ENCODE measurements around the gene NOB1. TPM values are rescaled to one million over a fixed set of nuclear protein-coding genes. Genes with fewer than 3 reads are reported as not detected.

NOB1 gene
- total and polyA plus RNA-seq, 2 experiments from 2014 or later, result 41.4 to 56.6 TPM

DNA sequence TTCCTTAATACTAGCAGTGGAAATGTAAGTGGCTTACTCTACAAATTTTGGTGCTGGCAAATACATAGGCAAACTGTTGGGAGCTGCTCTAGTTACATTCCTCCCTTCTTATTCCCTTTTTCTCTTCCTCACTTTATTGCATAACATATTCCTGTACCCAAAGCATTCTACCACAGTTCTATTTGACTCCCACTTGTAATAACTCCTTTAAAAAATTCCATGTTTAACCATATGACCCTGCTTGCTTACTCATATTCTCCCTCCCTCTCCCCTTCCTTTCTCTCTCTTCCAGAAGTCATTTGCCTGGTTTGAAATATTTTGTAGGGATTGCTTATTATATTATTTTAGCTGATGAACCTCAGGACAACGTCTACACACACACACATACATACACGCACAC is 51.1 kb downstream of the NOB1 start (continued):
- TF ChIP-seq, protein P1, sequence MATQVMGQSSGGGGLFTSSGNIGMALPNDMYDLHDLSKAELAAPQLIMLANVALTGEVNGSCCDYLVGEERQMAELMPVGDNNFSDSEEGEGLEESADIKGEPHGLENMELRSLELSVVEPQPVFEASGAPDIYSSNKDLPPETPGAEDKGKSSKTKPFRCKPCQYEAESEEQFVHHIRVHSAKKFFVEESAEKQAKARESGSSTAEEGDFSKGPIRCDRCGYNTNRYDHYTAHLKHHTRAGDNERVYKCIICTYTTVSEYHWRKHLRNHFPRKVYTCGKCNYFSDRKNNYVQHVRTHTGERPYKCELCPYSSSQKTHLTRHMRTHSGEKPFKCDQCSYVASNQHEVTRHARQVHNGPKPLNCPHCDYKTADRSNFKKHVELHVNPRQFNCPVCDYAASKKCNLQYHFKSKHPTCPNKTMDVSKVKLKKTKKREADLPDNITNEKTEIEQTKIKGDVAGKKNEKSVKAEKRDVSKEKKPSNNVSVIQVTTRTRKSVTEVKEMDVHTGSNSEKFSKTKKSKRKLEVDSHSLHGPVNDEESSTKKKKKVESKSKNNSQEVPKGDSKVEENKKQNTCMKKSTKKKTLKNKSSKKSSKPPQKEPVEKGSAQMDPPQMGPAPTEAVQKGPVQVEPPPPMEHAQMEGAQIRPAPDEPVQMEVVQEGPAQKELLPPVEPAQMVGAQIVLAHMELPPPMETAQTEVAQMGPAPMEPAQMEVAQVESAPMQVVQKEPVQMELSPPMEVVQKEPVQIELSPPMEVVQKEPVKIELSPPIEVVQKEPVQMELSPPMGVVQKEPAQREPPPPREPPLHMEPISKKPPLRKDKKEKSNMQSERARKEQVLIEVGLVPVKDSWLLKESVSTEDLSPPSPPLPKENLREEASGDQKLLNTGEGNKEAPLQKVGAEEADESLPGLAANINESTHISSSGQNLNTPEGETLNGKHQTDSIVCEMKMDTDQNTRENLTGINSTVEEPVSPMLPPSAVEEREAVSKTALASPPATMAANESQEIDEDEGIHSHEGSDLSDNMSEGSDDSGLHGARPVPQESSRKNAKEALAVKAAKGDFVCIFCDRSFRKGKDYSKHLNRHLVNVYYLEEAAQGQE (IDR thresholded peaks at IDR 0.05; ENCODE audit: unreplicated experiment), result no peak
- TF ChIP-seq, protein P2, sequence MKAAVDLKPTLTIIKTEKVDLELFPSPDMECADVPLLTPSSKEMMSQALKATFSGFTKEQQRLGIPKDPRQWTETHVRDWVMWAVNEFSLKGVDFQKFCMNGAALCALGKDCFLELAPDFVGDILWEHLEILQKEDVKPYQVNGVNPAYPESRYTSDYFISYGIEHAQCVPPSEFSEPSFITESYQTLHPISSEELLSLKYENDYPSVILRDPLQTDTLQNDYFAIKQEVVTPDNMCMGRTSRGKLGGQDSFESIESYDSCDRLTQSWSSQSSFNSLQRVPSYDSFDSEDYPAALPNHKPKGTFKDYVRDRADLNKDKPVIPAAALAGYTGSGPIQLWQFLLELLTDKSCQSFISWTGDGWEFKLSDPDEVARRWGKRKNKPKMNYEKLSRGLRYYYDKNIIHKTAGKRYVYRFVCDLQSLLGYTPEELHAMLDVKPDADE (IDR thresholded peaks at IDR 0.05), result no peak
- no peak for TF ChIP-seq NANOG (IDR thresholded peaks at IDR 0.05; ENCODE audit: borderline replicate concordance)
- TF ChIP-seq EZH2phosphoT487 (IDR thresholded peaks at IDR 0.05; ENCODE audit: unreplicated experiment), result no peak
- TF ChIP-seq EZH2 (IDR thresholded peaks at IDR 0.05; ENCODE audit: low read depth, unreplicated experiment), result no peak

GRCh38 chr16:69701866-69702265 is 52.9 kb downstream of the NOB1 start:
- Histone ChIP-seq H3K27ac (ENCODE audit: low read depth) (no peak overlapping the region), H3K9me2 (ENCODE audit: insufficient read depth) (no peaks in the 10 kb centered on the region), H3K4me2 (no peak overlapping the region), H3F3A (replicated peaks; ENCODE audit: low read depth) (no peaks in the 10 kb centered on the region), H3K4me1 (ENCODE audit: insufficient read depth) (peaks cover 7% of the 10 kb centered on the region; the same call in 1 of the 2 replicates), H3K27me3 (ENCODE audit: insufficient read depth) (no peaks in the 10 kb centered on the region), H3K79me2 (replicated peaks; ENCODE audit: insufficient read depth) (no peaks in the 10 kb centered on the region), H4K20me1 (replicated peaks; ENCODE audit: insufficient read depth) (no peaks in the 10 kb centered on the region), H3K36me3 (ENCODE audit: insufficient read depth) (no peaks in the 10 kb centered on the region), H3K4me3 (no peak overlapping the region), H2AFZ (no peak overlapping the region)
- ATAC-seq (no peak), DNase-seq (ENCODE audit: low spot score) (no peak)
- peaks cover 6% of the 10 kb centered on the region; the same call in 2 of the 3 replicates for H3K4me1 Mint-ChIP-seq
- no peaks in the 10 kb centered on the region for H3K9me3 Mint-ChIP-seq
- H3K4me3 Mint-ChIP-seq, result no peak overlapping the region
- no peaks in the 10 kb centered on the region for H3K36me3 Mint-ChIP-seq (ENCODE audit: low read depth)
- no peak overlapping the region for H3K27ac Mint-ChIP-seq
- peaks cover 2% of the 10 kb centered on the region for H3K27me3 Mint-ChIP-seq (ENCODE audit: insufficient read depth, low read depth, poor library complexity)
- TF ChIP-seq STAT1 (IDR thresholded peaks at IDR 0.05; ENCODE audit: unreplicated experiment) (no peak), ZNF331 (CRISPR knock-in tag; IDR thresholded peaks at IDR 0.05; ENCODE audit: low read depth) (no peak), EZH2phosphoT487 (IDR thresholded peaks at IDR 0.05; ENCODE audit: unreplicated experiment) (no peak), NANOG (IDR thresholded peaks at IDR 0.05; ENCODE audit: borderline replicate concordance) (no peak), EZH2 (IDR thresholded peaks at IDR 0.05; ENCODE audit: low read depth, unreplicated experiment) (no peak), POLR2AphosphoS5 (IDR thresholded peaks at IDR 0.05; ENCODE audit: low read depth) (no peak), CREB1 (CRISPR knock-in tag; IDR thresholded peaks at IDR 0.05; ENCODE audit: low read depth) (no peak), JUNB (IDR thresholded peaks at IDR 0.05; ENCODE audit: unreplicated experiment) (no peak), ZNF114 (CRISPR knock-in tag; IDR thresholded peaks at IDR 0.05) (no peak)
- TF ChIP-seq, protein P3, sequence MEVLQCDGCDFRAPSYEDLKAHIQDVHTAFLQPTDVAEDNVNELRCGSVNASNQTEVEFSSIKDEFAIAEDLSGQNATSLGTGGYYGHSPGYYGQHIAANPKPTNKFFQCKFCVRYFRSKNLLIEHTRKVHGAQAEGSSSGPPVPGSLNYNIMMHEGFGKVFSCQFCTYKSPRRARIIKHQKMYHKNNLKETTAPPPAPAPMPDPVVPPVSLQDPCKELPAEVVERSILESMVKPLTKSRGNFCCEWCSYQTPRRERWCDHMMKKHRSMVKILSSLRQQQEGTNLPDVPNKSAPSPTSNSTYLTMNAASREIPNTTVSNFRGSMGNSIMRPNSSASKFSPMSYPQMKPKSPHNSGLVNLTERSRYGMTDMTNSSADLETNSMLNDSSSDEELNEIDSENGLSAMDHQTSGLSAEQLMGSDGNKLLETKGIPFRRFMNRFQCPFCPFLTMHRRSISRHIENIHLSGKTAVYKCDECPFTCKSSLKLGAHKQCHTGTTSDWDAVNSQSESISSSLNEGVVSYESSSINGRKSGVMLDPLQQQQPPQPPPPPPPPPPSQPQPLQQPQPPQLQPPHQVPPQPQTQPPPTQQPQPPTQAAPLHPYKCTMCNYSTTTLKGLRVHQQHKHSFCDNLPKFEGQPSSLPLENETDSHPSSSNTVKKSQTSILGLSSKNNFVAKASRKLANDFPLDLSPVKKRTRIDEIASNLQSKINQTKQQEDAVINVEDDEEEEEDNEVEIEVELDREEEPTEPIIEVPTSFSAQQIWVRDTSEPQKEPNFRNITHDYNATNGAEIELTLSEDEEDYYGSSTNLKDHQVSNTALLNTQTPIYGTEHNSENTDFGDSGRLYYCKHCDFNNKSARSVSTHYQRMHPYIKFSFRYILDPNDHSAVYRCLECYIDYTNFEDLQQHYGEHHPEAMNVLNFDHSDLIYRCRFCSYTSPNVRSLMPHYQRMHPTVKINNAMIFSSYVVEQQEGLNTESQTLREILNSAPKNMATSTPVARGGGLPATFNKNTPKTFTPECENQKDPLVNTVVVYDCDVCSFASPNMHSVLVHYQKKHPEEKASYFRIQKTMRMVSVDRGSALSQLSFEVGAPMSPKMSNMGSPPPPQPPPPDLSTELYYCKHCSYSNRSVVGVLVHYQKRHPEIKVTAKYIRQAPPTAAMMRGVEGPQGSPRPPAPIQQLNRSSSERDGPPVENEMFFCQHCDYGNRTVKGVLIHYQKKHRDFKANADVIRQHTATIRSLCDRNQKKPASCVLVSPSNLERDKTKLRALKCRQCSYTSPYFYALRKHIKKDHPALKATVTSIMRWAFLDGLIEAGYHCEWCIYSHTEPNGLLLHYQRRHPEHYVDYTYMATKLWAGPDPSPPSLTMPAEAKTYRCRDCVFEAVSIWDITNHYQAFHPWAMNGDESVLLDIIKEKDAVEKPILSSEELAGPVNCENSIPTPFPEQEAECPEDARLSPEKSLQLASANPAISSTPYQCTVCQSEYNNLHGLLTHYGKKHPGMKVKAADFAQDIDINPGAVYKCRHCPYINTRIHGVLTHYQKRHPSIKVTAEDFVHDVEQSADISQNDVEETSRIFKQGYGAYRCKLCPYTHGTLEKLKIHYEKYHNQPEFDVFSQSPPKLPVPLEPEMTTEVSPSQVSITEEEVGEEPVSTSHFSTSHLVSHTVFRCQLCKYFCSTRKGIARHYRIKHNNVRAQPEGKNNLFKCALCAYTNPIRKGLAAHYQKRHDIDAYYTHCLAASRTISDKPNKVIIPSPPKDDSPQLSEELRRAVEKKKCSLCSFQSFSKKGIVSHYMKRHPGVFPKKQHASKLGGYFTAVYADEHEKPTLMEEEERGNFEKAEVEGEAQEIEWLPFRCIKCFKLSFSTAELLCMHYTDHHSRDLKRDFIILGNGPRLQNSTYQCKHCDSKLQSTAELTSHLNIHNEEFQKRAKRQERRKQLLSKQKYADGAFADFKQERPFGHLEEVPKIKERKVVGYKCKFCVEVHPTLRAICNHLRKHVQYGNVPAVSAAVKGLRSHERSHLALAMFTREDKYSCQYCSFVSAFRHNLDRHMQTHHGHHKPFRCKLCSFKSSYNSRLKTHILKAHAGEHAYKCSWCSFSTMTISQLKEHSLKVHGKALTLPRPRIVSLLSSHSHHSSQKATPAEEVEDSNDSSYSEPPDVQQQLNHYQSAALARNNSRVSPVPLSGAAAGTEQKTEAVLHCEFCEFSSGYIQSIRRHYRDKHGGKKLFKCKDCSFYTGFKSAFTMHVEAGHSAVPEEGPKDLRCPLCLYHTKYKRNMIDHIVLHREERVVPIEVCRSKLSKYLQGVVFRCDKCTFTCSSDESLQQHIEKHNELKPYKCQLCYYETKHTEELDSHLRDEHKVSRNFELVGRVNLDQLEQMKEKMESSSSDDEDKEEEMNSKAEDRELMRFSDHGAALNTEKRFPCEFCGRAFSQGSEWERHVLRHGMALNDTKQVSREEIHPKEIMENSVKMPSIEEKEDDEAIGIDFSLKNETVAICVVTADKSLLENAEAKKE (CRISPR knock-in tag; IDR thresholded peaks at IDR 0.05), result no peak
- TF ChIP-seq, protein P2 (IDR thresholded peaks at IDR 0.05), result no peak
